GM12878 (cell line): ENCODE results near the gene EXOC4. TPM values are rescaled to one million over a fixed set of nuclear protein-coding genes. Genes with fewer than 3 reads are reported as not detected.

ENCODE experiments used
- ATAC-seq: fragments of 200-7000 bp; cut with Tn5 transposase; 3 replicates; pipeline ENCODE4 v1.9.1; 2020; ENCODE audit warnings: mild to moderate bottlenecking, moderate library complexity
- BruUV-seq: library from RNA; stranded (reverse); fragments of 400-500 nt; replicated peaks from 2 replicates; lab custom pipeline; 2021; lab: Mats Ljungman, UMichigan
- CTCF ChIA-PET: fragments of 300-600 bp; sonication (Branson Sonifier 250); formaldehyde crosslinking; extraction: SDS; loops from one replicate; lab custom pipeline; 2021; ENCODE audit warnings: inconsistent platforms; lab: Yijun Ruan, JAX
- POLR2A ChIA-PET: fragments of 350-600 bp; formaldehyde crosslinking; extraction: SDS; loops from one replicate; lab custom pipeline; 2021; ENCODE audit warnings: inconsistent platforms; lab: Charles Lee
- RAD21 ChIA-PET: fragments of 300-600 bp; sonication (Branson Sonifier 250); formaldehyde crosslinking; loops from one replicate; lab custom pipeline; 2023; ENCODE audit warnings: antibody characterized with exemption; ENCODE audit not compliant: unreplicated experiment; lab: Charles Lee
- SMC1A ChIA-PET: fragments of 300-600 bp; sonication (Branson Sonifier 250); formaldehyde crosslinking; loops from one replicate; lab custom pipeline; 2023; ENCODE audit not compliant: unreplicated experiment, uncharacterized antibody; lab: Charles Lee
- DNase-seq: peaks from one replicate; pipeline ENCODE4 v3.0.0-alpha.2; 2011; ENCODE audit warnings: low read depth, low spot score
- FAIRE-seq: peaks from 3 replicates; lab custom pipeline; 2011; peaks lifted over from hg19 to GRCh38; lab: Jason Lieb, UNC
- H2AFZ ChIP-seq: 2 replicates; pipeline ENCODE4 v1.6.0; 2011; ENCODE audit warnings: low read depth, low read length, control low read depth; ENCODE audit not compliant: control insufficient read depth
- H3K27ac ChIP-seq: 2 replicates; pipeline ENCODE4 v1.5.1; 2011; ENCODE audit warnings: control low read depth; ENCODE audit not compliant: control insufficient read depth, insufficient read depth
- H3K27me3 ChIP-seq, 2 experiments: replicated peaks in 1 of 2; 2 replicates each; pipeline versions ENCODE4 v1.6.0 to v1.6.1; 2011; ENCODE audit warnings: low read length in 1 of 2; ENCODE audit not compliant: control insufficient read depth in 2 of 2, insufficient read depth in 2 of 2
- H3K36me3 ChIP-seq, 2 experiments: 2 replicates each; pipeline ENCODE4 v1.5.1; 2011; ENCODE audit warnings: low read length in 1 of 2; ENCODE audit not compliant: control insufficient read depth in 2 of 2, insufficient read depth in 2 of 2
- H3K4me1 ChIP-seq: 2 replicates; pipeline ENCODE4 v1.6.1; 2011; ENCODE audit warnings: mild to moderate bottlenecking, low read length, moderate library complexity, mixed read lengths; ENCODE audit not compliant: control insufficient read depth, insufficient read depth
- H3K4me2 ChIP-seq: 2 replicates; pipeline ENCODE4 v1.6.0; 2011; ENCODE audit warnings: control low read depth; ENCODE audit not compliant: control insufficient read depth, insufficient read depth
- H3K4me3 ChIP-seq: fragments of 200-600 bp; sonication (generic); 2 replicates; pipeline ENCODE4 v1.5.1; 2016
- H3K79me2 ChIP-seq: 2 replicates; pipeline ENCODE4 v1.6.0; 2011; ENCODE audit warnings: low read length; ENCODE audit not compliant: control insufficient read depth, insufficient read depth
- H3K9ac ChIP-seq: 2 replicates; pipeline ENCODE4 v1.8.0; 2011; ENCODE audit warnings: low read length, control low read depth, mixed read lengths; ENCODE audit not compliant: control insufficient read depth, insufficient read depth
- H3K9me3 ChIP-seq: replicated peaks from 3 replicates; pipeline ENCODE4 v1.5.1; 2011; ENCODE audit warnings: mild to moderate bottlenecking, low read length; ENCODE audit not compliant: control insufficient read depth, insufficient read depth
- H4K20me1 ChIP-seq: 2 replicates; pipeline ENCODE4 v1.6.0; 2011; ENCODE audit not compliant: control insufficient read depth, insufficient read depth
- BCLAF1 ChIP-seq: fragments of 450-650 bp; IDR thresholded peaks from 2 replicates; pipeline ENCODE4 v1.6.1; 2017; ENCODE audit warnings: antibody characterized with exemption, mild to moderate bottlenecking, moderate library complexity
- CHD1 ChIP-seq: IDR thresholded peaks from 2 replicates; pipeline ENCODE4 v1.6.1; 2012; ENCODE audit warnings: low read depth, low read length, improper control_type of control experiment
- NFXL1 ChIP-seq: fragments of 450-650 bp; IDR thresholded peaks from 2 replicates; pipeline ENCODE4 v1.6.1; 2017; ENCODE audit warnings: antibody characterized with exemption, mild to moderate bottlenecking, borderline replicate concordance
- NFYA ChIP-seq: IDR thresholded peaks from 2 replicates; pipeline ENCODE4 v1.6.1; 2011; ENCODE audit warnings: low read depth, mild to moderate bottlenecking, low read length, improper control_type of control experiment, borderline replicate concordance
- NR2F1 ChIP-seq: fragments of 450-650 bp; conservative IDR thresholded peaks from 2 replicates; pipeline ENCODE4 v1.6.1; 2017; ENCODE audit warnings: mild to moderate bottlenecking
- PRDM15 ChIP-seq: fragments of 450-650 bp; formaldehyde crosslinking; IDR thresholded peaks from 2 replicates; pipeline ENCODE4 v1.4.0; 2020; ENCODE audit warnings: mild to moderate bottlenecking, moderate library complexity
- TCF12 ChIP-seq: IDR thresholded peaks from 2 replicates; pipeline ENCODE4 v1.6.1; 2011; ENCODE audit warnings: low read depth, mild to moderate bottlenecking, low read length
- WGBS: methylation state at CpG from one replicate; pipeline ENCODE4 v1.1.6; 2016; ENCODE audit warnings: low lambda C conversion rate; ENCODE audit not compliant: insufficient replicate concordance, insufficient coverage; ENCODE audit errors: missing lambda C conversion rate; 5-methylcytosine and 5-hydroxymethylcytosine counted together
- in situ Hi-C: fragments of 300-500 bp; cut with MboI; formaldehyde crosslinking; loops from 9 replicates; pipeline ENCODE4 v1.14.3; 2018; ENCODE audit warnings: mixed read lengths
- intact Hi-C: fragments of 100-400 bp; cut with micrococcal nuclease; formaldehyde crosslinking; loops from one replicate; pipeline ENCODE4 v1.14.2; 2022; ENCODE audit not compliant: unreplicated experiment
- polyA plus RNA-seq, 11 experiments: library from polyadenylated mRNA; depleted of rRNA in 4 of 11; unstranded in 6 of 11; stranded (reverse) in 5 of 11; fragments of >200 nt; fragmentation: Nextera tagmentation in 4 of 11; fragmentation: Illumina TruSeq in 1 of 11; extraction: Ambion mirVana in 4 of 11; extraction: Trizol in 1 of 11; gene quantifications; 1 replicate in 1 of 11; 2 replicates in 10 of 11; pipeline versions ENCODE4 v1.2.1 to v1.2.3, GENCODE V29; 2011 to 2016; ENCODE audit warnings: inconsistent platforms in 2 of 11, missing spikeins in 2 of 11, low read depth in 1 of 11
- total RNA-seq, 4 experiments: library from RNA; depleted of rRNA in 3 of 4; stranded (reverse); fragments of >200 nt in 3 of 4; fragmentation: Illumina TruSeq in 1 of 4; extraction: Trizol in 1 of 4; gene quantifications; 2 replicates each; pipeline versions ENCODE4 v1.2.1 to v1.2.3, GENCODE V29; 2013 to 2021

EXOC4 gene
- total and polyA plus RNA-seq, 10 of the 15 experiments (the other 5 are each of a cell fraction or from before 2014, with no cell fraction given): 13.2 to 44.5 (median 29.6) TPM

GRCh38 chr7:134009314-134010110 lies 756.6 kb downstream of the EXOC4 start (continued):
- no peak for TF ChIP-seq PRDM15 (CRISPR knock-in tag)
- TF ChIP-seq NR2F1: no peak
- no peak for TF ChIP-seq NFXL1

- Histone ChIP-seq H2AFZ (no peak overlapping the region), H3K4me1 (no peaks in the 10 kb centered on the region), H3K36me3 (no peaks in the 10 kb centered on the region), H3K27me3 (no peaks in the 10 kb centered on the region), H3K4me3 (no peak overlapping the region), H3K27ac (no peak overlapping the region), H3K79me2 (no peaks in the 10 kb centered on the region), H4K20me1 (no peaks in the 10 kb centered on the region), H3K4me2 (no peak overlapping the region), H3K9me3 (no peaks in the 10 kb centered on the region), H3K9ac (no peak overlapping the region)
- in situ Hi-C loops: no loop called here
- no peak for FAIRE-seq
- no peak for ATAC-seq
- 95% methylated on average over 1 of the region's 1 CpG for WGBS
- ChIA-PET SMC1A (no interaction called here), CTCF (interaction anchor here (1.5 kb wide), 1 partner anchor 9 kb away, joined by 3 read pairs; no protein-coding TSS in a partner anchor), RAD21 (no interaction called here), POLR2A (no interaction called here)
- no TSS peak for BruUV-seq
- TF ChIP-seq TCF12 (no peak), CHD1 (no peak), NFYA (no peak), BCLAF1 (no peak)
- intact Hi-C loops: no loop called here
- no peak for DNase-seq
These were observed 760.4 kb downstream of the EXOC4 start for GRCh38 chr7:134013249-134013648.
